Measurements from ENCODE around the gene MTERF1. TPM values are rescaled to one million over a fixed set of nuclear protein-coding genes. Genes with fewer than 3 reads are reported as not detected.
"Not testable (repeated sequence)": the region's sequence is repeated elsewhere in the genome, so short reads cannot be mapped to it uniquely, and the experiment has no call there.

Gene MTERF1
- total RNA-seq, 1 donor from 2014 or later = 17.0 TPM

GRCh38 chr7:91910171-91910570 is 29.7 kb upstream of the MTERF1 start:
- H3K36me3 Mint-ChIP-seq (ENCODE audit: unreplicated experiment) = peaks cover 4% of the 10 kb centered on the region
- H3K4me3 Mint-ChIP-seq (ENCODE audit: unreplicated experiment) = no peak overlapping the region
- H3K4me1 Mint-ChIP-seq (ENCODE audit: low read depth, unreplicated experiment) = no peaks in the 10 kb centered on the region
- TF ChIP-seq CTCF (IDR thresholded peaks at IDR 0.05; ENCODE audit: partially characterized antibody, unreplicated experiment) = no peak
- no peaks in the 10 kb centered on the region for H3K9me3 Mint-ChIP-seq (ENCODE audit: unreplicated experiment)
- no peak overlapping the region for H3K27ac Mint-ChIP-seq (ENCODE audit: unreplicated experiment)
- no peak for DNase-seq
- peaks cover 1% of the 10 kb centered on the region for H3K27me3 Mint-ChIP-seq (ENCODE audit: unreplicated experiment)

GRCh38 chr7:91899563-91899962 is 19.1 kb upstream of the MTERF1 start:
- peaks cover 7% of the 10 kb centered on the region for H3K4me1 Mint-ChIP-seq (ENCODE audit: low read depth, unreplicated experiment)
- no peak for TF ChIP-seq CTCF (IDR thresholded peaks at IDR 0.05; ENCODE audit: partially characterized antibody, unreplicated experiment)
- no peaks in the 10 kb centered on the region for H3K9me3 Mint-ChIP-seq (ENCODE audit: unreplicated experiment)
- no peak overlapping the region for H3K27ac Mint-ChIP-seq (ENCODE audit: unreplicated experiment)
- no peak overlapping the region for H3K4me3 Mint-ChIP-seq (ENCODE audit: unreplicated experiment)
- no peaks in the 10 kb centered on the region for H3K27me3 Mint-ChIP-seq (ENCODE audit: unreplicated experiment)
- H3K36me3 Mint-ChIP-seq (ENCODE audit: unreplicated experiment) = no peaks in the 10 kb centered on the region
- no peak for DNase-seq

GRCh38 chr7:91898240-91898992 is 17.9 kb upstream of the MTERF1 start:
- no peak for DNase-seq
- H3K9me3 Mint-ChIP-seq (ENCODE audit: unreplicated experiment) = no peaks in the 10 kb centered on the region
- H3K4me1 Mint-ChIP-seq (ENCODE audit: low read depth, unreplicated experiment) = peaks cover 8% of the 10 kb centered on the region
- H3K36me3 Mint-ChIP-seq (ENCODE audit: unreplicated experiment) = no peaks in the 10 kb centered on the region
- H3K27ac Mint-ChIP-seq (ENCODE audit: unreplicated experiment) = no peak overlapping the region
- TF ChIP-seq CTCF (IDR thresholded peaks at IDR 0.05; ENCODE audit: partially characterized antibody, unreplicated experiment) = no peak
- no peaks in the 10 kb centered on the region for H3K27me3 Mint-ChIP-seq (ENCODE audit: unreplicated experiment)
- no peak overlapping the region for H3K4me3 Mint-ChIP-seq (ENCODE audit: unreplicated experiment)

- no peak for DNase-seq
- Mint-ChIP-seq H3K4me1 (ENCODE audit: low read depth, unreplicated experiment) (peaks cover 18% of the 10 kb centered on the region), H3K27me3 (ENCODE audit: unreplicated experiment) (no peaks in the 10 kb centered on the region), H3K36me3 (ENCODE audit: unreplicated experiment) (no peaks in the 10 kb centered on the region), H3K4me3 (ENCODE audit: unreplicated experiment) (peak overlapping the region; percentile 16), H3K9me3 (ENCODE audit: unreplicated experiment) (no peaks in the 10 kb centered on the region), H3K27ac (ENCODE audit: unreplicated experiment) (peak overlapping the region; percentile 71)
- TF ChIP-seq CTCF (IDR thresholded peaks at IDR 0.05; ENCODE audit: partially characterized antibody, unreplicated experiment) = no peak
Measured at GRCh38 chr7:91894781-91895480, 14.4 kb upstream of the MTERF1 start.

- not testable (repeated sequence) for DNase-seq; H3K27ac Mint-ChIP-seq (ENCODE audit: unreplicated experiment); H3K27me3 Mint-ChIP-seq (ENCODE audit: unreplicated experiment); H3K4me3 Mint-ChIP-seq (ENCODE audit: unreplicated experiment); H3K36me3 Mint-ChIP-seq (ENCODE audit: unreplicated experiment); H3K9me3 Mint-ChIP-seq (ENCODE audit: unreplicated experiment)
- peaks cover 18% of the 10 kb centered on the region for H3K4me1 Mint-ChIP-seq (ENCODE audit: low read depth, unreplicated experiment)
Measured at GRCh38 chr7:91893699-91894098, 13.2 kb upstream of the MTERF1 start.

Measured in glutamatergic neuron (in vitro differentiated cells).